ENCODE results near the gene PSMF1. TPM values are rescaled to one million over a fixed set of nuclear protein-coding genes. Genes with fewer than 3 reads are reported as not detected.

PSMF1 gene, protein sequence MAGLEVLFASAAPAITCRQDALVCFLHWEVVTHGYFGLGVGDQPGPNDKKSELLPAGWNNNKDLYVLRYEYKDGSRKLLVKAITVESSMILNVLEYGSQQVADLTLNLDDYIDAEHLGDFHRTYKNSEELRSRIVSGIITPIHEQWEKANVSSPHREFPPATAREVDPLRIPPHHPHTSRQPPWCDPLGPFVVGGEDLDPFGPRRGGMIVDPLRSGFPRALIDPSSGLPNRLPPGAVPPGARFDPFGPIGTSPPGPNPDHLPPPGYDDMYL
- total RNA-seq, result 100 to 1,000 TPM in 1 of 2 donors, 10 to 100 TPM in 1; 89.6 to 151 TPM

DNA sequence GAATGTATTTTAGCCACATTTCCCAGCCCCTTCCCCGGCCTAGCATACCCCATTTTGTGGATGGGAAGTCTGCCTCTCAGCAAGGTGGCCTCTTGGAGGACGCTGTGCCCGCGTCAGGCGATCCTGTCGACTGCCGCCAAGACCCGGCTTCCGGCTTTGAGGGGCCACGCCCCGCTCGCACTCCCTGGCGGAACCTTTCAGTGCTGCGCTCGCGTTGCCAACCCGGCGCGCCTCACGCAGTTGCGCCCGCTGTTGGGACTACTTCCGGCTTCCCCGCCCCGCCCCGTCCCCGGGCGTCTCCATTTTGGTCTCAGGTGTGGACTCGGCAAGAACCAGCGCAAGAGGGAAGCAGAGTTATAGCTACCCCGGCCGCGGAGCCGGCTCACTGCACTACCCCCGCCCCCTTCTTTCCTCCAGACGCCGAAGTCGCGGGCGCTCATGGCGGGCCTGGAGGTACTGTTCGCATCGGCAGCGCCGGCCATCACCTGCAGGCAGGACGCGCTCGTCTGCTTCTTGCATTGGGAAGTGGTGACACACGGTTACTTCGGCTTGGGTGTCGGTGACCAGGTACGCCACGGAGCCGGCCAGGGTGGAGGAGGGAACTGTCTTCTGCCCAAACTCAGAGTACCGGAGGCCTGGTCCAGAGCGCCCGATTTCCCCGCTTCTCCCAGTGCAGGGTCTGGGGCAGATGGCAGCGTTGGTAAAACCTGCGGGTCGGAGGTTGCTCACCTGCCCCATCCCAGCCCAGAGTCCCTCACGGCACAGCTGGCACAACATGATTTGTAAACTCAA, at the start of gene PSMF1:
Gene PSMF1, plus strand, starts transcription at position 267 of the 792 bp plus-strand sequence. Its CDS starts 172 bp downstream, at position 439.
- H3K27ac Mint-ChIP-seq, result peak within 1 kb of the TSS; percentile 88 to 97
- ATAC-seq (peak; percentile 97 to 99), DNase-seq (ENCODE audit: low spot score in 2 of 2) (peak; percentile 97 to 98)
- no peaks in the 10 kb centered on the region for H3K9me3 Mint-ChIP-seq
- peaks cover 41 to 43% of the 10 kb centered on the region in 2 donors for H3K36me3 Mint-ChIP-seq

DNA sequence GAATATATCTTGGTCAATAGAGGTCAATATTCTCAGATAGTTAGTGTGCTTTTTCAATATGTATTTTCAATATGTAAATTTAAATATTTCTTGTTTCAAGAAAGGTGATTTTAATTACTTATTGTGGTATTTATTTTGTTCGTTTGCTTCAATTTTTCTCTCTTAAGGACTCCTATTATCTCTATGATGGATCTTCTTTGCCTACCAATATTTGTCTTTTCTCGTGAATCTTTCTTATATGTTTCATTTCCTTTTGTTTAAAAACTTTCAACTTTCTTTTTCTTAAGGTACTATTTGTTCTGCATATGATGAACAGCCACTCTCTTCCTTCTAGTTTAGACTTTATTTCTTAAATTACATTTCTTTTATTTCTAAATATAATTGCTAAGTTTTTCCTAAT, 46.1 kb upstream of the PSMF1 start:
- ATAC-seq (no peak), DNase-seq (ENCODE audit: low spot score in 2 of 2) (no peak)
- Mint-ChIP-seq H3K27ac (no peak overlapping the region), H3K36me3 (peaks cover 0 to 13% of the 10 kb centered on the region in 2 donors), H3K9me3 (peaks cover 13 to 26% of the 10 kb centered on the region in 2 donors)

DNA sequence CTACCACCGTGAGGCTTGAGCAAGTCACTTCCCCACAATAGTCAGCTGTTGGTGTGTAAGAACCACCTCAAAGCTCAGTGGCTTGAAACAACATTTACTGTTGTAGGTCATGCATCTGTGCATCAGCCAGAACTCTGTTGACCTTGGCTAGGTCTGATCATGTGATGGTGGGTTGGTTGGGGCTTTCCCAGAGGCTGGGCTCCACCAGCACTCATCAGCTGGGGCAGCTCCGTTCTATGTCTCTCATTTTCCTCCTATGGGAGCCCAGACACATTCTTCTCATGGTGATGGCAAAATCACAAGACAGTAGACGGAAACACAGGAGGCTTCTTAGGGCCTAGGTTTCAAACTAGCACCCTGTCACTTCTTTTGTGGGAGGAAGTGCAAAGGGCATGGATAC, 42.8 kb upstream of the PSMF1 start:
- ATAC-seq (peak in 1 of 2 donors; percentile 56), DNase-seq (ENCODE audit: low spot score in 2 of 2) (no peak)
- Mint-ChIP-seq H3K27ac (no peak overlapping the region), H3K36me3 (no peaks in the 10 kb centered on the region), H3K9me3 (peaks cover 0 to 13% of the 10 kb centered on the region in 2 donors)

DNA sequence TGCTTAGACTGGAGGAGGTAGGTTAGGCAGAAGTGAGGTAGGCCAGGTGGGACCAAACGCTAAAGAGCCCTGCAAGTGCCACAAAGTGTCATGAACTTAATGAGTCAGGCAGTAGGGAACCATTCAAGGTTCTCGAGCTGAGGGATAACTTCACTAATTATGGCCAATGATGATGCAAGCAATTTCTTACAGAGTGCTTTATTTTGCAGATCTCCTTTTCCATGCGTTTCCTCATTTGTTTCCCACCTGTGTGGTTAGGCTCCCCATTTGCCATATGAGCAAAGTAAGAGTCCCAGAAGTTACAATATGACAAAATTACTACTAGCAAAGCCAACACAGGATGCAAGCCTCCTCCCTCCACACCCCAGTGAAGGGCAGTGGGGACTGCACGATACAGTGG, 36.5 kb upstream of the PSMF1 start:
- H3K9me3 Mint-ChIP-seq, result peaks cover 11 to 19% of the 10 kb centered on the region in 2 donors
- H3K27ac Mint-ChIP-seq, result no peak overlapping the region

DNA sequence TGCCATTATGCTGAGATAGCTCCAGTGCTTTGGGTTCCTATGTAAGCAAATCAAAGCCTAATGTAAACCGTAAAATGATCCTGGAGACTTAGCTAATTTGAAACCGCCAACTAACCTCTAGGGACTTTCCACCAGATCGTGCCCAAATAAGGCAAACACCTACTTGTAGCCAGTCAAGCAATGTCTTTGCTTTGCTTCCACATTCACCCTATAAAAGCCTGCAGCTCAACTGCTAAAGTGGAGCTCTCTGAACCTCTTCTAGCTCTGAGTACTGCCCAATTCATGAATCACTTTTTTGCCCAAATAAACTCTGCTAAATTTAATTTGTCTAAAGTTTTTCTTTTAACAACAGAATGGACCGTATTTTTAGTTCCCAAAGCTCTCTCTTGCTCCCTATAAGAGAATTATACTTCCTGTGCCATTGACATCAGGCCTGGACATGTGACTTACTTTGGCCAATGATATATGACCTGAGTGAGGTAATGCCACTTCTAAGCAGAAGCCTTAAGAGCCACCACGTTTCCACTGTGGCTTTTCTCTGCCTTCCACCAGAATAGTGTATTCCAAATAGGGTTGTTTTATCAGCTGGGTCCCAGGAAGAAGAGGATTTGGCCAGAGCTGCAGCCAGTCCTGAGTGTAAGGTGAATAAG, 34.8 kb upstream of the PSMF1 start:
- H3K36me3 Mint-ChIP-seq, result peaks cover 0 to 30% of the 10 kb centered on the region in 2 donors

More for the DNA sequence above, 36.5 kb upstream of the PSMF1 start:
- ATAC-seq (no peak), DNase-seq (ENCODE audit: low spot score in 2 of 2) (no peak)
- H3K36me3 Mint-ChIP-seq, result peaks cover 0 to 18% of the 10 kb centered on the region in 2 donors

DNA sequence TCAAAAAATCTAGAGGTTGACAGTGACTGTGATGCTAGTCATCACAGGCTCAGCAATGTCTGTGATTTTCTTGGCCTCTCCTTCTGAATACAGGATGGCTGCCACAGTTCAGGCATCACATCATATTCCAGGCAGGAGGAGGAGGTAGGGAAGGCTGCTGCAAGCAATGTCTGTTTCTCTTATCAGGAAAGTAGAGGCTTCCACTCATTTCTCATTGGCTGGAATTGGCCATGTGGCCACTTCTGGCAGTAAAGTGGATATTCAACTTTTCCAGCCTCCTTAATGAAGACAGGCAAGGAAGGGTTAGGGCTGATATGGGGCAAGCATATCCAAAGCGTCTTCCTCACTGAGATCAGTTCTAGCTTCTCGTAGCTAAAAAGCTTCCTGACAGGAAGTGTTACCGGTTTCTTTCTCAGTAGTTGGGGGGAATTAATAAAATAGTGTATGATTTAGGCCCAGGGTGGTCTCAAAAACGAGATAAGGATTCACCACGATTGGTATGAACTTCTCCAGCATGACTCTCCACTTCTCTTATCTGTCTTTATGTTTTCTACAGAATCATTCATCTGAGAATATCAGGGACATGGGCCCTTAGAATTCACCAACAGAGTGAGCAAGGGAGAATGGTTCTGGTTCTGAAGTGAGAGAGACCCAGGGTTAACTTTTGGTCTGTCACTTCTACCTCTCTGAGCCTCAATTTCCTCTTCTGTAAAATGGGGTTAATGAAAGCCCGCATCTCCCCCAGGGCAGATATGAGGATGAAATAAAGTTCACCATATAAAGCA, 32.7 kb upstream of the PSMF1 start:
- peaks cover 22 to 43% of the 10 kb centered on the region in 2 donors for H3K9me3 Mint-ChIP-seq
- ATAC-seq (no peak), DNase-seq (ENCODE audit: low spot score in 2 of 2) (no peak)
- no peak overlapping the region for H3K27ac Mint-ChIP-seq
- H3K36me3 Mint-ChIP-seq, result peaks cover 4 to 51% of the 10 kb centered on the region in 2 donors

More for the DNA sequence above, 34.8 kb upstream of the PSMF1 start:
- Mint-ChIP-seq H3K27ac (no peak overlapping the region), H3K9me3 (peaks cover 11 to 25% of the 10 kb centered on the region in 2 donors)
- DNase-seq (ENCODE audit: low spot score in 2 of 2) (no peak), ATAC-seq (no peak)

DNA sequence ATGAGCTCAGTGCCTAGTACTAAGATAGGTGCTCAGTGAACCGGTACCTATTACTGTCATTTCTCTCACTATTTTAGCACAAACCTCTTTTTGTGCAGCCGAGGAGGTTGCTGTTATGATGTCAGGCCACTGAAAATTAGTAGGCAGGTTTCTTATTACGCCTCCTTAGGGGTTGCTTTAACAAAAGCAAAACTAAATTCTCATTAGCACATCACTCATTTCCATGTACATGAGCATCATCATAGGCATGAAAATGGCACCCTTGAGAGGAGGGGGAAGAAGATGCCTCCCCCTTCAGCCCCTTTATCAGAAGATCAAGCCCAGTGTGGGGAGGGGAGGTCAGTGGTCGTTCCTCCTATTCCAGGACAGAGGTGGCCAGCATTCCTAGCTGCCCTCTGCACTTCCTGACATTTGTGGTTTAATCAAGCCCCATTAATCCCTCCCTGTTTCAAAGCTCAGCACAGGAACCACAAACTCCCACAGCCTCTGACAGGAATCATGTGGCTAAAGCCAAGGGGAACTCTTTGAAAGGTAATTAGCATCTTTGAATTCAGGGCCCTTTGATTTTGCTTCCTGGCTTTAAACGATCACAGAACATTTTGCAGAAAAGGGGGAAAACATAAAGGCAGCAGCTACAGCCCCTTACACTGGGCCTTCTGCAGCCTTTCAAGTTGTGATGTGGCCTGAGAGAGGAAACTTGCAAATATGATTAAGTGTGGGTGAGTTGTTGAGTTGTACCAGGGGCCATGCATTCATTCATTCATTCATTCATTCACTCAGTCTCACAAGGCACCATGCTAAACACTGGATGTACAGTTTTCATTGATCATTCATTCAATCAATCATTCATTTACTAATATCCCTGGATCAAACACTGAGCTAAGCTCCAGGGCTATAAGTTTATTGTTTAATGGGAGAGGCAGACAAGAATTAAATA, 31.9 kb upstream of the PSMF1 start:
- ATAC-seq (peak; percentile 69 to 85), DNase-seq (ENCODE audit: low spot score in 2 of 2) (no peak)
- H3K36me3 Mint-ChIP-seq, result peaks cover 10 to 60% of the 10 kb centered on the region in 2 donors
- H3K9me3 Mint-ChIP-seq, result peaks cover 26 to 48% of the 10 kb centered on the region in 2 donors
- H3K27ac Mint-ChIP-seq, result peak overlapping the region in 1 of 2 donors; percentile 65

DNA sequence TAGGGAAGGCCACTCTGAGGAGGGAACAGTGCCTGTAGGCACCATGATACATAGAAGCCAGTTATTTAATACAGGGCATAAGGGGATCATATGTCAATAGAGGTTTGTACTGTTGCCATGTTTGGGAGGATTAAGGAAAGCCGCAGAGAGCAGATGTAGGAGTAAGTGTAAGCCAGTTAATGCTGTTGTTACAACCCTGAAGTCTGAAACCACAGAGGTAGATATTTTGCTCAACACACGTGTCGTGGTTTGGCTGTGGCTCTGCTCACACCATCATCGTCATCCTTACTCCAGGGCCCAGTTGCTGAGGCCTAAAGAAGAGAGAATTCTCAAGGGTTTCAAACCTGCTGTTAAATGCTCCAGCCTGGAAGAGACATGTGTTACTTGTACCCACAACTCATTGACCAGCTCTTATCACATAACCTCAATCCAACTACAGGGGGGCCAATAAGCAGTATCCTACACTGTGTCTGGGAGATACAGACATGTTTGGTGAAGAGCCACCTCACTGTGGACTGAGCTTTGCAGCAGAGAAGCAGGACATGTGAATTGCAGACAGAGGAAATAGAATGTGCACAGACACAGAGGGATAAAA, 31.0 kb upstream of the PSMF1 start:
- no peak for DNase-seq (ENCODE audit: low spot score in 2 of 2)
- no peak overlapping the region for H3K27ac Mint-ChIP-seq
- peaks cover 33 to 54% of the 10 kb centered on the region in 2 donors for H3K9me3 Mint-ChIP-seq
- ATAC-seq, result peak; percentile 68 to 74
- peaks cover 19 to 68% of the 10 kb centered on the region in 2 donors for H3K36me3 Mint-ChIP-seq

DNA sequence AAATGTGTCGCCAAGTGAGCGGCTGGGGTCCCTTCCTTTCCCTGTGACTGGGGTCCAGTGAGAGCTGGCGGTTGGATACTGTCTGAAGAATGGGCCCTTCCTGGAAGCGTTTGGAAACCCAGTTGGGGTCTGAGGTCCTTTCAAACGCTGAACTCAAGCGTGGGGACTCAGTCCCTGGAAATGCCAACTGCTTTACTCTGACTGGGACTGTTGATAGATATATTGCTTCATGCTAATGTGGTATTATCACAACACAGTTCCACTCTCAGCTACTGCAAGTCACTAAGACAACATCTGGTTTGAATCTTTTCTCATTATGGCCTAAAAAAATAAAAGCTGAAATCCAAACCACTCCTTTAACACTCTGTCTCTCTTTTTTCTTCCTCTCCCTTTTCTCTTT, 23.7 kb upstream of the PSMF1 start:
- Mint-ChIP-seq H3K36me3 (peaks cover 19 to 30% of the 10 kb centered on the region in 2 donors), H3K27ac (no peak overlapping the region), H3K9me3 (peaks cover 23 to 28% of the 10 kb centered on the region in 2 donors)
- ATAC-seq, result no peak
- no peak for DNase-seq (ENCODE audit: low spot score in 2 of 2)

DNA sequence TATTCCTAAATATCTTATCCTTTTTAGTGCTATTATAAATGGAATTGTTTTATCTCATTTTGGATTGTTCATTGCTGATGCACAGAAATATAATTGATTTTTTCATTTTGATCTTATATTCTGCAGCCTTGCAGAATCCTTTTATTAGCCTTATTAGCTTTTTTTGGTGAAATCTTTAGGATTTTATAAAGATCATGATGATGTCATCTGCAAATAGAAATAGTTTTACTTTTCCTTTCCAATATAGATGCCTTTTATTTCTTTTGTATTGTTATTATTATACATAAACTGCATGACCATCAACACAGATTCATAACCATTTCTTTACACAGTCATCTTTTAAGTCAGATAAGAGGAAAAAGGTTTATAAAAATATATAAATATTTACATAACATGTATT, 16.9 kb upstream of the PSMF1 start:
- DNase-seq (ENCODE audit: low spot score in 2 of 2) (no peak), ATAC-seq (no peak)
- H3K36me3 Mint-ChIP-seq, result peaks cover 0 to 12% of the 10 kb centered on the region in 2 donors
- no peak overlapping the region for H3K27ac Mint-ChIP-seq
- H3K9me3 Mint-ChIP-seq, result peaks cover 8 to 15% of the 10 kb centered on the region in 2 donors

DNA sequence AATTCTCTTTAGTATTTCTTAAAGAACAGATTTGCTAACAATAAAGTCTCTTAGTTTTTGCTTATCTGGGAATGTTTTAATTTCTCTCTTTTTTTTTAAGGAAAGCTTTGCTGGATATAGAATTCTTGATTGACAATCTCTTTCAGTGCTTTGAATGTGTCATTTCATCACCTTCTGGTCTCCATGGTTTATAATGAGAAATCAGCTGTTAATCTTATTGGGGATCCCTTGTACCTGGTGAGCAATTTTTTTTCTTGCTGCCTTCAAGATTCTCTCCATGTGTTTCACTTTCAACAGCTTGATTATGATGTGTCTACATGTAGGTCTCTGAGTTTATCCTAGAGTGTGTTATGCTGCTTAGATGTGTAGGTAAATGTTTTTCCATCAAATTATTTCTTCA, 16.4 kb upstream of the PSMF1 start:
- Mint-ChIP-seq H3K9me3 (peaks cover 8 to 15% of the 10 kb centered on the region in 2 donors), H3K27ac (no peak overlapping the region), H3K36me3 (peaks cover 0 to 12% of the 10 kb centered on the region in 2 donors)
- DNase-seq (ENCODE audit: low spot score in 2 of 2), result no peak
- ATAC-seq, result no peak

DNA sequence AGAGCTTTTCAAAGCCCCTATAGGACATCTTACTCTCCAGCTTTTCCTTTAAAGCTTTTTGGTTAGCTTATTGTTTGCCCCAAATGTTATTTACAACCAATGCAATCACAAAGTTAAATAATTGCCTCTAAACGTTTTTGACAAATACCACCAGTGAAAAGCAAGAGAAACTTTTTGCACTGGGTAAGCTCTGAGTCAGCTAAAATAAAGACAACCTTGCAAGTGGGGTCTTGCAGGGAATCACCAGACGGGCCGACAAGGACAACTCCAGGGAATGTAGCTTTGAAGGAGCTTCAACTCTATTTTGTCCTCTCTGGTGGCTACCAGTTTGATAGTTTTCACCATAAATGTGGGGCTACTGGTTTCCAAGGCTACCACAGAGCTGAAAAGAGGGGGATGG, 14.7 kb upstream of the PSMF1 start:
- no peak overlapping the region for H3K27ac Mint-ChIP-seq
- peaks cover 0 to 12% of the 10 kb centered on the region in 2 donors for H3K36me3 Mint-ChIP-seq
- peaks cover 8 to 15% of the 10 kb centered on the region in 2 donors for H3K9me3 Mint-ChIP-seq
- no peak for DNase-seq (ENCODE audit: low spot score in 2 of 2)
- ATAC-seq, result no peak

DNA sequence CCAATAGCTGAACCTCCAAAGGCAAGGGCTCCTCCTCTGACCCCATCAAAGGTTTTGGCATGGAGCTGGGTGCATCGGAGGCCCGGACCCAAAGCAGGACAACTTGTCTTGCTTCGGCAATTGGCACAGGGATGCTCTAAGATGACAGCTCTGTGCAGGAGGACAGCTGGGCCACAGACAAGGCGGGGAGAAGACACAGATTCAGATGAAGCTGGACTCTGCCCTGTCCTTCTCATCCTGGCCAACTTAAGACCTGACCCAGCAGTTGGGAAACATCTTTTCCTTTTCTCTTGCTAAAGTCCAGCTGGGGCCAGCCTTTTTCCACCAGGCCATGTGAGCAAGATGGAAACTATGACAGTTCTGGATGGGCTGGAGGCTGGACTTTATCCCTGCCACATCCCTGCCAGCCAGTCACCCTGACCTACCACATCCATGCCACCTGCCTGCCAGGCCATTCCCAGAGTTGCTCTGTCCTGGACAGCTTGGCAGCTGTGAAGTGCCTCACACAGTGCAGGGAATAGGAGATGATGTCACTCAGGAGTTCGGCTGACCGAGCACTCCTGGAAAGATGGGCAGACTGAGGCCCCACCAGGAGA, 12.7 kb upstream of the PSMF1 start:
- Mint-ChIP-seq H3K9me3 (peaks cover 8 to 15% of the 10 kb centered on the region in 2 donors), H3K27ac (no peak overlapping the region), H3K36me3 (peaks cover 0 to 12% of the 10 kb centered on the region in 2 donors)
- ATAC-seq (no peak), DNase-seq (ENCODE audit: low spot score in 2 of 2) (no peak)

DNA sequence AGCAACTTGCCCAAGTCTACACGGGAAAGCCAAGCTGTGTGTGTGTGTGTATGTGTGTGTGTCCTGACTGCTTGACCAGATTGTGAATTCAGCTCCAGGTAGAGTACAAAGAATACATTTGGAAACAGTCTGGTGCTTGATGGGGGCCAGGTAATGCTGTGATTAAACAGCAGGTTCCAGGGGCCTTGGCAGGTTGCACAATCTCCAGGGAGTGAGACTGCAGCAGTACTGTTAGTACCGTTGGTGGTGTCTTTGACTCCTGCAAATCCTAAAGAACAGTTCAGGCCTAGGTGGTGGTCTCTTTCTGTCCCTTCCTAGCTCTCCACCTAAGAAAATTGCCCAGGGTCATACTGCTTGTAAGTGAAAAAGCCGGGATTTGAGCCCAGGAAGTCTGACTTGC, 11.2 kb upstream of the PSMF1 start:
- Mint-ChIP-seq H3K9me3 (peaks cover 8 to 13% of the 10 kb centered on the region in 2 donors), H3K27ac (no peak overlapping the region), H3K36me3 (peaks cover 0 to 9% of the 10 kb centered on the region in 2 donors)
- no peak for DNase-seq (ENCODE audit: low spot score in 2 of 2)
- ATAC-seq, result no peak

All from activated naive CD4-positive, alpha-beta T cell treated with anti-CD3 and anti-CD28 coated beads, Interleukin-2, amount 50 U/mL, for 72 hours (primary cell).